ENCODE measurements around the gene POR.

GRCh38 chr7:75887669-75888369, 27.1 kb upstream of the POR start:
- TF ChIP-seq CTCF (IDR thresholded peaks at IDR 0.05; ENCODE audit: poor library complexity, severe bottlenecking) (no peak), SMC3 (conservative IDR thresholded peaks at IDR 0.05; ENCODE audit: poor library complexity) (no peak), EP300 (conservative IDR thresholded peaks at IDR 0.05; ENCODE audit: poor library complexity, severe bottlenecking) (no peak), POLR2AphosphoS5 (IDR thresholded peaks at IDR 0.05) (no peak), TAF1 (IDR thresholded peaks at IDR 0.05; ENCODE audit: low read depth) (no peak)

Measured in neural cell (in vitro differentiated cells).